Peyer's patch (tissue), 4 donors: Measurements from ENCODE around the gene WIPF2.

Experiments used
- CTCF ChIP-seq, 6 experiments: fragments of 450-650 bp in 4 of 6; fragments of 200-600 bp in 2 of 6; sonication (generic) in 1 of 6; IDR thresholded peaks; one replicate each; pipeline ENCODE4 v1.5.1; 2017 to 2019; ENCODE audit warnings: antibody characterized with exemption in 6 of 6, mild to moderate bottlenecking in 3 of 6, moderate library complexity in 1 of 6
- POLR2A ChIP-seq, 2 donors: fragments of 450-650 bp; IDR thresholded peaks; one replicate each; pipeline ENCODE4 v1.5.1; 2017; ENCODE audit warnings: antibody characterized with exemption in 2 of 2, mild to moderate bottlenecking in 2 of 2, moderate library complexity in 2 of 2

GRCh38 chr17:40178021-40178601 lies 41.0 kb upstream of the WIPF2 start:
- TF ChIP-seq CTCF (IDR thresholded peaks at IDR 0.05): no peak
- no peak for TF ChIP-seq POLR2A (IDR thresholded peaks at IDR 0.05)
